Measurements from ENCODE around the gene POMGNT2. TPM values are rescaled to one million over a fixed set of nuclear protein-coding genes. Genes with fewer than 3 reads are reported as not detected.

The POMGNT2 gene
- total RNA-seq, 4 donors from 2014 or later: 22.4 to 39.6 (median 31.1) TPM

GRCh38 chr3:43059456-43059855 lies 46.4 kb downstream of the POMGNT2 start:
- Histone ChIP-seq H3K4me1 (peaks cover 0 to 14% (median 0%) of the 10 kb centered on the region in 4 donors), H3K9me3 (peaks cover 0 to 10% (median 4%) of the 10 kb centered on the region in 4 donors), H3K27me3 (no peaks in the 10 kb centered on the region), H3K4me3 (no peak overlapping the region), H3K27ac (replicated peaks in 1 of 4) (no peak overlapping the region), H3K36me3 (no peaks in the 10 kb centered on the region)
- no peak for DNase-seq (ENCODE audit: extremely low spot score)
- TF ChIP-seq EP300 (IDR thresholded peaks at IDR 0.05): no peak
- no peak for TF ChIP-seq POLR2AphosphoS5 (IDR thresholded peaks at IDR 0.05)
- no peak for TF ChIP-seq CTCF (IDR thresholded peaks at IDR 0.05)
- no peak for TF ChIP-seq POLR2A (IDR thresholded peaks at IDR 0.05; ENCODE audit: low read depth)
- WGBS: 100% methylated on average over 1 of the region's 1 CpG
- intact Hi-C loops (cut with DNase I): no loop called here

- 95% methylated on average over 13 of the region's 15 CpGs for WGBS
- intact Hi-C loops (cut with DNase I): no loop called here
- Histone ChIP-seq H3K4me3 (no peak overlapping the region), H3K4me1 (peaks cover 0 to 5% (median 0%) of the 10 kb centered on the region in 4 donors), H3K9me3 (peaks cover 0 to 21% (median 4%) of the 10 kb centered on the region in 4 donors), H3K27ac (replicated peaks in 1 of 4) (no peak overlapping the region), H3K27me3 (no peaks in the 10 kb centered on the region), H3K36me3 (no peaks in the 10 kb centered on the region)
- peak; percentile 82 for DNase-seq (ENCODE audit: extremely low spot score)
- TF ChIP-seq EP300 (IDR thresholded peaks at IDR 0.05): no peak
- TF ChIP-seq CTCF (IDR thresholded peaks at IDR 0.05): no peak
- TF ChIP-seq POLR2A (IDR thresholded peaks at IDR 0.05; ENCODE audit: low read depth): no peak
- no peak for TF ChIP-seq POLR2AphosphoS5 (IDR thresholded peaks at IDR 0.05)
These were observed 49.8 kb downstream of the POMGNT2 start for GRCh38 chr3:43055806-43056770.

- Histone ChIP-seq H3K9me3 (peaks cover 0 to 28% (median 6%) of the 10 kb centered on the region in 4 donors), H3K27ac (replicated peaks in 1 of 4) (no peak overlapping the region), H3K36me3 (no peaks in the 10 kb centered on the region), H3K4me1 (peaks cover 0 to 5% (median 0%) of the 10 kb centered on the region in 4 donors), H3K4me3 (no peak overlapping the region), H3K27me3 (no peaks in the 10 kb centered on the region)
- WGBS: 95% methylated on average over 7 of the region's 7 CpGs
- no peak for DNase-seq (ENCODE audit: extremely low spot score)
- TF ChIP-seq POLR2AphosphoS5 (IDR thresholded peaks at IDR 0.05): no peak
- no peak for TF ChIP-seq CTCF (IDR thresholded peaks at IDR 0.05)
- TF ChIP-seq EP300 (IDR thresholded peaks at IDR 0.05): no peak
- no peak for TF ChIP-seq POLR2A (IDR thresholded peaks at IDR 0.05; ENCODE audit: low read depth)
- intact Hi-C loops (cut with DNase I): no loop called here
These were observed 50.5 kb downstream of the POMGNT2 start for GRCh38 chr3:43055393-43055792.

GRCh38 chr3:43054754-43055153 lies 51.1 kb downstream of the POMGNT2 start:
- WGBS: 100% methylated on average over 3 of the region's 5 CpGs
- H3K4me3 ChIP-seq: no peak overlapping the region
- intact Hi-C loops (cut with DNase I): no loop called here
- H3K27ac ChIP-seq (replicated peaks in 1 of 4): no peak overlapping the region
- H3K9me3 ChIP-seq: peaks cover 0 to 33% (median 9%) of the 10 kb centered on the region in 4 donors
- H3K27me3 ChIP-seq: no peaks in the 10 kb centered on the region
- DNase-seq (ENCODE audit: extremely low spot score): peak; percentile 86
- H3K36me3 ChIP-seq: no peaks in the 10 kb centered on the region
- H3K4me1 ChIP-seq: peaks cover 0 to 5% (median 0%) of the 10 kb centered on the region in 4 donors
- no peak for TF ChIP-seq POLR2AphosphoS5 (IDR thresholded peaks at IDR 0.05)
- no peak for TF ChIP-seq CTCF (IDR thresholded peaks at IDR 0.05)

Data from esophagus muscularis mucosa (tissue), 4 donors.